Stimulated activated naive CD8-positive, alpha-beta T cell treated with anti-CD3 and anti-CD28 coated beads, Interleukin-15, Interleukin-2, amounts not matched to agents 100 ng/mL and 50 ng/mL, for 24 hours (primary cell): ENCODE measurements around the gene LCN6.
"Not testable (repeated sequence)": the region's sequence is repeated elsewhere in the genome, so short reads cannot be mapped to it uniquely, and the experiment has no call there.

ENCODE experiments used
- H3K27ac Mint-ChIP-seq: one replicate; pipeline ENCODE4 v1.8.0; 2021; ENCODE audit warnings: mild to moderate bottlenecking, mixed read lengths
- H3K27me3 Mint-ChIP-seq: one replicate; pipeline ENCODE4 v1.8.0; 2021; ENCODE audit warnings: mixed read lengths
- H3K36me3 Mint-ChIP-seq: one replicate; pipeline ENCODE4 v1.8.0; 2021; ENCODE audit warnings: low read depth, mixed read lengths
- H3K4me1 Mint-ChIP-seq: one replicate; pipeline ENCODE4 v1.8.0; 2021; ENCODE audit warnings: low read depth, mixed read lengths
- H3K4me3 Mint-ChIP-seq: one replicate; pipeline ENCODE4 v1.8.0; 2021; ENCODE audit warnings: mild to moderate bottlenecking, mixed read lengths
- H3K9me3 Mint-ChIP-seq: one replicate; pipeline ENCODE4 v1.8.0; 2021; ENCODE audit warnings: mixed read lengths

The LCN6 gene

DNA sequence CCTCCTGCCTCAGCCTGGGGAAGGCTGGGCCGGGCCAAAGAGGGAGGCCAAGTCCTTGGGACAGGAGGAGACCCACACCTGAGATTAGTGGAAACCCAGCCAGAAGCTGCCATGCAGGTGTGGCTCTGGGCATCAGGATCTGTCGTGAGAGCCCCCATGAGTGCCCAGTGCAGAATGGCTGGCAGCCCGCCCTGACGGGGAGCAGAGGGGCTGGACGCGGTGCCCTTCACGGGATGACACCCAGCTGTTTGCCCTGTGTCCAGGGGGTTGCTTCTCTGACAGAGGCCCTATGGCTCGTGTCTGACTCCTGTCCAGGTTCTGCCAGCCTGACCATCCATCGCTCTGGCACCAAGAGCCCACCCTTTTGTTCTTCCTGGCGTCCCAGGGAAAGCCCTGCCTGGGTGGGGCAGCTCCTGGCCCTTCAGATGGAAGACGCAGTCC lies 27.4 kb downstream of the LCN6 start:
- H3K4me3 Mint-ChIP-seq: no peak overlapping the region
- H3K27ac Mint-ChIP-seq: peak overlapping the region; percentile 49
- peaks cover 27% of the 10 kb centered on the region for H3K36me3 Mint-ChIP-seq
- H3K27me3 Mint-ChIP-seq: peaks cover 1% of the 10 kb centered on the region
- H3K9me3 Mint-ChIP-seq: no peaks in the 10 kb centered on the region
- peaks cover 23% of the 10 kb centered on the region for H3K4me1 Mint-ChIP-seq

DNA sequence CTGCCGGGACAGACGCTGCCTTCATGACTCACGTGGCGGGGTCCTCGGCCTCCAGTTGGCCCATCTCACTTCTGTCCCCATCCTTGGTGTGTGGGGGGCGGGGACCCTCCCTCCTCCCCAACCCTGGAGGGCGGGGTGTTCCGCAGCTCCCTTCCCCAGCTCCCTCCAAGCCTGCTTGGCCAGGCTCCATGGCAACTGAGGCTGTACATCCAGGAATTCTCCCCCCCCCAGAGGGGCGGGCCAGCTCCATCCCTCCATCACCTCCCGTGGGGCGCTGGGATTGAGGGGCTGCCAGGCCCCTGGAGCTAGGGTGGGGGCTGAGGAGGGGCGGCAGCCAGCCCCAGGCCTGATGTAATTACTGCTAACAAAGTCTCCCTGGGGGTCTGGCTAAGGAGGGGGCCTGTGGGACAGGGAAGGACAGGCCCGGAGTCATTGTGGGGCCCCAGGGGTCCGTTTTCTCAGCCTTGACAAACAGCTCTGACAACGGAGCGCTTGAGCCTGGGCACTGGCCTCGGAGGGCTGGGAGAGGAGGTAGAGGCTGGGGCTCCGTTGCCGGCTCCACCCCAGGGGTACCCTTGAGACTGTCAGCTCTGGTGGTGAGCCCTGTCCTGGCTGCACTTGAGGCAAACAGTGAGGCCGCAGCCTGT lies 28.0 kb downstream of the LCN6 start:
- no peak overlapping the region for H3K4me3 Mint-ChIP-seq
- H3K27me3 Mint-ChIP-seq: peaks cover 5% of the 10 kb centered on the region
- no peaks in the 10 kb centered on the region for H3K9me3 Mint-ChIP-seq
- H3K27ac Mint-ChIP-seq: no peak overlapping the region
- peaks cover 17% of the 10 kb centered on the region for H3K4me1 Mint-ChIP-seq
- peaks cover 21% of the 10 kb centered on the region for H3K36me3 Mint-ChIP-seq

DNA sequence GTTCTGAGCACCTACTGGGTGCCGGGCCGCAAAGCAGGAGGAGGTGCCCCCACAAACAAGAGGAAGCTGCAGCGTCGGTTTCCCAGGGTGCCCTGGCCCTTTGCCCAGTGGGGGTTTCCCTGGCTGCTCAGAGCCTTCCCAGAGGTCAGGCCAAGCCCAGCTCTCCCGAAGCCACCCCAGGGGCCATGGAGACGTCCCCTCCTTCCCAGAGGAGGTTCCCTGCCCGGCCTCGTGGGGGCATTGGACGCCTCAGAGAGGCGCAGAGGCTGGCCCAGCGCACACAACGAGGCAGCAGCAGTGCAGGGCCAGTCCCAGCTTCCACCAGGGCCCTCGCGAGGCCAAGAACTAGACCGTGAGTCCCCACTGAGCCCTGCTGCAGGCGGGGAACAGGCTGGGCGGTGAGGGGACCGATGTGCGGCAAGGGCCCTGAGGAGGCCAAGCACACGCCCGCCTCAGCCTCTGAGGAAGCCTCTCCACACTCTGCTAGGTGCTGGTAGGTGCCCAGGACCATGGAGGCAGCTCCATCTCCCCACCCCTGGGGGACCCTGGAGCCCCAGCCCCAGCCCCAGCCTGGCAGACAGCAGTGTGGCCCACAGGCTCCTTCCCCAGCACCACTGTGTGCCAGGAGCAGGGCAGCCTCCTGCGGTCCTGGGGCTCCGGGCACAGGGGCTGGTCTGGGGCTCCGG lies 29.0 kb downstream of the LCN6 start:
- Mint-ChIP-seq H3K4me1 (peaks cover 10% of the 10 kb centered on the region), H3K36me3 (peaks cover 13% of the 10 kb centered on the region), H3K27me3 (peaks cover 6% of the 10 kb centered on the region), H3K27ac (no peak overlapping the region), H3K9me3 (no peaks in the 10 kb centered on the region), H3K4me3 (no peak overlapping the region)

DNA sequence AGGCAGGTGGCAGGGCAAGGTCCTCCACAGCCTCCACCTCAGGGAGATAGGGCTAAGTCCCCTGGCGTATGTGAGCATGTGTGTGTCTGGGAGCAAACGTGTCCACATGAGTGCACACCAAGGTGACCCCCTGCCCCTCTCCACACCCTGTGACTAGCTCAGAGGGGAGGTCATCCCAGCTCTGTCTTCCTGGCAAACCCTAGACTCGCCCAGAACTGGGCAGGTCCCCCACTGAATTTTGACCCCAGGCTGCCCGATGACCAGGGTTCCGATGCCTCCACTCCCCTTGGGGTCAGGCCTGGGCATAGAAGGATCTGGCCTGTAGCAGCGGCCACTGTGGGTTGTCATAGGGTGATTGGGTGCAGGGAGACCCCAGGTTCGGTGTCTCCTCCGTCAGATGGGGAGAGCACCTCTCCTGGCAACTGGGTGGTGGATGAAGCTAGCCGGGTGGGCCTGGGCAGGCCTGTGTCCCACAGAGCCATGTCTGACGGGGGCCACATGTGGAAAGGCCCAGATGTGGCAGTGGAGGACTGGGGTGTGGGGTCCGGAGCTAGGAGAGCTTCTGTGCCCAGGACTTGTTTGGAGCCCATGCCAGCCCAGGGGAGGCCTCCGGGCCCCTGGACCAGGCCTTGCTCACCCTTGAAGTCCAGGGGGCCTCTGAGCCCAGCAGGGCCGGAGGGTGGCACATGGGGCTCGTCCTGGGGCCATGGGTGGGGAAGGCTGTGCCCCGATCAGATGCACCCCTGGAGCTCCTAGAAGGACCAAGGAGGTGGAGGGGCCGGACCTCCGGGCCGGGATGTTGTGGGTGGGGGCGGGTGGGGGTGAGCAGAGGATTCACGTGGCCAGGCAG lies 29.8 kb downstream of the LCN6 start:
- Mint-ChIP-seq H3K9me3 (no peaks in the 10 kb centered on the region), H3K27me3 (peaks cover 12% of the 10 kb centered on the region), H3K36me3 (peaks cover 6% of the 10 kb centered on the region), H3K27ac (no peak overlapping the region), H3K4me3 (no peak overlapping the region), H3K4me1 (peaks cover 4% of the 10 kb centered on the region)

- H3K4me1 Mint-ChIP-seq: peaks cover 3% of the 10 kb centered on the region
- H3K4me3 Mint-ChIP-seq: no peak overlapping the region
- no peak overlapping the region for H3K27ac Mint-ChIP-seq
- H3K36me3 Mint-ChIP-seq: peaks cover 4% of the 10 kb centered on the region
- peaks cover 15% of the 10 kb centered on the region for H3K27me3 Mint-ChIP-seq
- no peaks in the 10 kb centered on the region for H3K9me3 Mint-ChIP-seq
These were observed 30.9 kb downstream of the LCN6 start for GRCh38 chr9:136717399-136717798.

GRCh38 chr9:136714893-136715274 lies 33.4 kb downstream of the LCN6 start:
- Mint-ChIP-seq H3K4me1 (no peaks in the 10 kb centered on the region), H3K4me3 (no peak overlapping the region), H3K36me3 (no peaks in the 10 kb centered on the region), H3K27ac (no peak overlapping the region), H3K27me3 (peaks cover 31% of the 10 kb centered on the region), H3K9me3 (no peaks in the 10 kb centered on the region)

- Mint-ChIP-seq H3K36me3 (no peaks in the 10 kb centered on the region), H3K4me3 (no peak overlapping the region), H3K9me3 (no peaks in the 10 kb centered on the region), H3K27me3 (peaks cover 31% of the 10 kb centered on the region), H3K27ac (no peak overlapping the region), H3K4me1 (no peaks in the 10 kb centered on the region)
These were observed 34.0 kb downstream of the LCN6 start for GRCh38 chr9:136714096-136714892.

- Mint-ChIP-seq H3K36me3 (no peaks in the 10 kb centered on the region), H3K27me3 (peaks cover 31% of the 10 kb centered on the region), H3K9me3 (no peaks in the 10 kb centered on the region), H3K27ac (no peak overlapping the region), H3K4me1 (no peaks in the 10 kb centered on the region), H3K4me3 (no peak overlapping the region)
These were observed 34.8 kb downstream of the LCN6 start for GRCh38 chr9:136713550-136713949.

- Mint-ChIP-seq H3K4me1 (no peaks in the 10 kb centered on the region), H3K4me3 (no peak overlapping the region), H3K9me3 (no peaks in the 10 kb centered on the region), H3K27ac (no peak overlapping the region), H3K27me3 (peaks cover 31% of the 10 kb centered on the region), H3K36me3 (no peaks in the 10 kb centered on the region)
These were observed 35.4 kb downstream of the LCN6 start for GRCh38 chr9:136712690-136713544.

- Mint-ChIP-seq H3K36me3 (no peaks in the 10 kb centered on the region), H3K4me3 (peak within 1 kb of the TSS; percentile 48), H3K9me3 (no peaks in the 10 kb centered on the region), H3K27me3 (peaks cover 31% of the 10 kb centered on the region), H3K27ac (no peak within 1 kb of the TSS), H3K4me1 (no peaks in the 10 kb centered on the region)
These were observed 36.3 kb downstream of the LCN6 start, which contains the start of gene DIPK1B for GRCh38 chr9:136711751-136712689. Gene DIPK1B (plus strand): TSS chr9:136712572. CDS start chr9:136712666, 94 bp downstream.

- not testable (repeated sequence) for H3K4me1 Mint-ChIP-seq, H3K36me3 Mint-ChIP-seq, H3K9me3 Mint-ChIP-seq, H3K27ac Mint-ChIP-seq
- H3K4me3 Mint-ChIP-seq: peak overlapping the region; percentile 48
- peaks cover 31% of the 10 kb centered on the region for H3K27me3 Mint-ChIP-seq
These were observed 37.1 kb downstream of the LCN6 start for GRCh38 chr9:136711219-136711648.

GRCh38 chr9:136710543-136710942 lies 37.8 kb downstream of the LCN6 start:
- Mint-ChIP-seq H3K4me3 (no peak overlapping the region), H3K4me1 (no peaks in the 10 kb centered on the region), H3K27me3 (peaks cover 32% of the 10 kb centered on the region), H3K9me3 (no peaks in the 10 kb centered on the region), H3K27ac (no peak overlapping the region), H3K36me3 (no peaks in the 10 kb centered on the region)
